ENCODE data around the gene TMUB1. TPM values are rescaled to one million over a fixed set of nuclear protein-coding genes. Genes with fewer than 3 reads are reported as not detected.

The TMUB1 gene
- total and polyA plus RNA-seq, 2 experiments from 2014 or later: 45.0 to 83.1 TPM

DNA sequence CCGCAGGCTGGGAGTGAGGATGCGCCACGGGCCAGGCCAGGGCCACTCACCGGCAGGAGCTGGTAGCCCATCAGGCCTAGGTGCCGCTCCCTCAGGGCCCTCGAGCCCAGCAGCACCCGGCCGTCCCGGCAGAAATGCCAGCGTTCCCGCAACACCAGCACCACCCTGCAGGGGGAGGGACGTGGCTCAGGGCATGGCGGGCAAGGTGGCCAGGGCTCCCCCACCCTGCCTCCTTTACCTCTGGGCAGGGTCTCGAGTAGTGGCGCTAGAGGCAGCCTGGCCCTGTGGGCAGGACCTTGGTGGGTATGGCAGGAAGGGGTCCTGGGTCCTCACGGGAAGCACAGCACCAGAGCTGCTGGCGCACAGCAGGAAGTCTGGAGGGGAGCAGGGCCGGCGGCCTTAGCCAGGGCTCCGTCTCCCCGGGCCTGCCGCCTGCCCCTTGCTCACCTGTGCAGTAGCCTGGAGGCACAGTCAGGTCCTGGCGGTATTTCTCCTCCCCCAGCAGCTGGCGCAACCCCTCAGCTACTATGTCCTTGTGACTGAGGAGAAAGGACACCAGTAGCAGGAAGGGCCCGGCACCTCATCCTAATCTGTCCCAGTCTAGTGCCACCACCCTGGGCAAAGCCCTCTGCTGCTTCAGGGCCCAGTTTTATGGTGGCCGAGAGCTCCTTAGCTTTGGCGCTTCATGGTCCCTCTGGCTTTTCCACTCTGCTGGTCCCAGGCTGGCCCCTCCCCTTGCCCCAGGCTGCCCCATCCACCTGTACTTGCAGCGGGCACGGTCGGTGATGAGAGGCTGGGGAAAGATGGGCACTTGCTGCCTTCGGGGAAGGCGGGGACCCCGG, 6.2 kb downstream of the TMUB1 start:
- Histone ChIP-seq H3K79me2 (peaks cover 28% of the 10 kb centered on the region), H3K4me1 (ENCODE audit: insufficient read depth) (peaks cover 34% of the 10 kb centered on the region), H3K27me3 (no peaks in the 10 kb centered on the region), H3K36me3 (replicated peaks; ENCODE audit: insufficient read depth, low read depth) (no peaks in the 10 kb centered on the region), H4K20me1 (ENCODE audit: insufficient read depth, poor library complexity, severe bottlenecking) (no peaks in the 10 kb centered on the region), H3K9me3 (ENCODE audit: low read depth) (no peaks in the 10 kb centered on the region), H3K4me2 (no peak overlapping the region), H2AFZ (no peak overlapping the region), H3K27ac (peak overlapping the region; percentile 55), H3K4me3 (no peak overlapping the region), H3K9me2 (replicated peaks; ENCODE audit: insufficient read depth) (no peaks in the 10 kb centered on the region)
- 89% methylated on average over 32 of the region's 33 CpGs for WGBS (ENCODE audit: low lambda C conversion rate, missing lambda C conversion rate)
- no peak for TF ChIP-seq EZH2phosphoT487 (IDR thresholded peaks at IDR 0.05; ENCODE audit: low read depth, severe bottlenecking, unreplicated experiment)
- no peak for TF ChIP-seq EZH2 (IDR thresholded peaks at IDR 0.05; ENCODE audit: borderline replicate concordance)
- TF ChIP-seq, protein P1, sequence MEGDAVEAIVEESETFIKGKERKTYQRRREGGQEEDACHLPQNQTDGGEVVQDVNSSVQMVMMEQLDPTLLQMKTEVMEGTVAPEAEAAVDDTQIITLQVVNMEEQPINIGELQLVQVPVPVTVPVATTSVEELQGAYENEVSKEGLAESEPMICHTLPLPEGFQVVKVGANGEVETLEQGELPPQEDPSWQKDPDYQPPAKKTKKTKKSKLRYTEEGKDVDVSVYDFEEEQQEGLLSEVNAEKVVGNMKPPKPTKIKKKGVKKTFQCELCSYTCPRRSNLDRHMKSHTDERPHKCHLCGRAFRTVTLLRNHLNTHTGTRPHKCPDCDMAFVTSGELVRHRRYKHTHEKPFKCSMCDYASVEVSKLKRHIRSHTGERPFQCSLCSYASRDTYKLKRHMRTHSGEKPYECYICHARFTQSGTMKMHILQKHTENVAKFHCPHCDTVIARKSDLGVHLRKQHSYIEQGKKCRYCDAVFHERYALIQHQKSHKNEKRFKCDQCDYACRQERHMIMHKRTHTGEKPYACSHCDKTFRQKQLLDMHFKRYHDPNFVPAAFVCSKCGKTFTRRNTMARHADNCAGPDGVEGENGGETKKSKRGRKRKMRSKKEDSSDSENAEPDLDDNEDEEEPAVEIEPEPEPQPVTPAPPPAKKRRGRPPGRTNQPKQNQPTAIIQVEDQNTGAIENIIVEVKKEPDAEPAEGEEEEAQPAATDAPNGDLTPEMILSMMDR (IDR thresholded peaks at IDR 0.05; ENCODE audit: poor library complexity): peak; percentile 10
- no peak for DNase-seq (ENCODE audit: low spot score)

- H3K36me3 ChIP-seq (replicated peaks; ENCODE audit: insufficient read depth, low read depth): no peaks in the 10 kb centered on the region
- H3K27ac ChIP-seq: no peak overlapping the region
- peaks cover 21% of the 10 kb centered on the region for H3K79me2 ChIP-seq
- H2AFZ ChIP-seq: no peak overlapping the region
- WGBS (ENCODE audit: low lambda C conversion rate, missing lambda C conversion rate): 90% methylated on average over 19 of the region's 22 CpGs
- H3K9me2 ChIP-seq (replicated peaks; ENCODE audit: insufficient read depth): no peaks in the 10 kb centered on the region
- no peak for TF ChIP-seq EZH2phosphoT487 (IDR thresholded peaks at IDR 0.05; ENCODE audit: low read depth, severe bottlenecking, unreplicated experiment)
- TF ChIP-seq, protein P1 (IDR thresholded peaks at IDR 0.05; ENCODE audit: poor library complexity): no peak
- TF ChIP-seq EZH2 (IDR thresholded peaks at IDR 0.05; ENCODE audit: borderline replicate concordance): no peak
- H4K20me1 ChIP-seq (ENCODE audit: insufficient read depth, poor library complexity, severe bottlenecking): no peaks in the 10 kb centered on the region
- H3K4me1 ChIP-seq (ENCODE audit: insufficient read depth): peaks cover 24% of the 10 kb centered on the region
- no peak overlapping the region for H3K4me2 ChIP-seq
- no peak overlapping the region for H3K4me3 ChIP-seq
- no peaks in the 10 kb centered on the region for H3K9me3 ChIP-seq (ENCODE audit: low read depth)
- no peaks in the 10 kb centered on the region for H3K27me3 ChIP-seq
- no peak for DNase-seq (ENCODE audit: low spot score)
Measured at GRCh38 chr7:151075978-151076426, 7.3 kb downstream of the TMUB1 start.

- Histone ChIP-seq H3K79me2 (peaks cover 21% of the 10 kb centered on the region), H3K4me3 (no peak overlapping the region), H3K9me3 (ENCODE audit: low read depth) (no peaks in the 10 kb centered on the region), H3K27me3 (no peaks in the 10 kb centered on the region), H3K36me3 (replicated peaks; ENCODE audit: insufficient read depth, low read depth) (no peaks in the 10 kb centered on the region), H3K27ac (no peak overlapping the region), H4K20me1 (ENCODE audit: insufficient read depth, poor library complexity, severe bottlenecking) (no peaks in the 10 kb centered on the region), H2AFZ (no peak overlapping the region), H3K4me1 (ENCODE audit: insufficient read depth) (peaks cover 22% of the 10 kb centered on the region), H3K4me2 (no peak overlapping the region), H3K9me2 (replicated peaks; ENCODE audit: insufficient read depth) (no peaks in the 10 kb centered on the region)
- no peak for DNase-seq (ENCODE audit: low spot score)
- 93% methylated on average over 7 of the region's 7 CpGs for WGBS (ENCODE audit: low lambda C conversion rate, missing lambda C conversion rate)
- TF ChIP-seq, protein P1 (IDR thresholded peaks at IDR 0.05; ENCODE audit: poor library complexity): no peak
- TF ChIP-seq EZH2phosphoT487 (IDR thresholded peaks at IDR 0.05; ENCODE audit: low read depth, severe bottlenecking, unreplicated experiment) (no peak), EZH2 (IDR thresholded peaks at IDR 0.05; ENCODE audit: borderline replicate concordance) (no peak)
Measured at GRCh38 chr7:151075662-151075971, 7.7 kb downstream of the TMUB1 start.

All from hepatocyte (in vitro differentiated cells).